ENCODE results near the gene SNX7.

DNA sequence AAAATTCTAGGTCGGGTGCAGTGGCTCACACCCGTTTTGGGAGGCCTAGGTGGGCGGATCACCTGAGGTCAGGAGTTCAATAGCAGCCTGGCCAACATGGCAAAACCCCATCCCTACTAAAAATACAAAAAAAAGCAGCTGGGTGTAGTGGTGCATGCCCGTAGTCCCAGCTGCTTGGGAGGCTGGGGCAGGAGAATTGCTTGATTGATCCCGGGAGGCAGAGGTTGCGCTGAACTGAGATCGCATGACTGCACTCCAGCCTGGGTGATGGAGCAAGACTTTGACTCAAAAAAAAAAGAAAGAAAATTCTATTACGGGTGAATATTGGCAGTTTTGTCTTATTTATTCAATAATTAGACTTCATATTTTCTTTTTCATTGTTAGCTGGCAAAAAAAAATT, 62.1 kb downstream of the SNX7 start:
- TF ChIP-seq EZH2 (IDR thresholded peaks at IDR 0.05; ENCODE audit: borderline replicate concordance, low read length), result no peak
- TF ChIP-seq, protein P1, sequence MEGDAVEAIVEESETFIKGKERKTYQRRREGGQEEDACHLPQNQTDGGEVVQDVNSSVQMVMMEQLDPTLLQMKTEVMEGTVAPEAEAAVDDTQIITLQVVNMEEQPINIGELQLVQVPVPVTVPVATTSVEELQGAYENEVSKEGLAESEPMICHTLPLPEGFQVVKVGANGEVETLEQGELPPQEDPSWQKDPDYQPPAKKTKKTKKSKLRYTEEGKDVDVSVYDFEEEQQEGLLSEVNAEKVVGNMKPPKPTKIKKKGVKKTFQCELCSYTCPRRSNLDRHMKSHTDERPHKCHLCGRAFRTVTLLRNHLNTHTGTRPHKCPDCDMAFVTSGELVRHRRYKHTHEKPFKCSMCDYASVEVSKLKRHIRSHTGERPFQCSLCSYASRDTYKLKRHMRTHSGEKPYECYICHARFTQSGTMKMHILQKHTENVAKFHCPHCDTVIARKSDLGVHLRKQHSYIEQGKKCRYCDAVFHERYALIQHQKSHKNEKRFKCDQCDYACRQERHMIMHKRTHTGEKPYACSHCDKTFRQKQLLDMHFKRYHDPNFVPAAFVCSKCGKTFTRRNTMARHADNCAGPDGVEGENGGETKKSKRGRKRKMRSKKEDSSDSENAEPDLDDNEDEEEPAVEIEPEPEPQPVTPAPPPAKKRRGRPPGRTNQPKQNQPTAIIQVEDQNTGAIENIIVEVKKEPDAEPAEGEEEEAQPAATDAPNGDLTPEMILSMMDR (conservative IDR thresholded peaks at IDR 0.05 in 1 of 2, IDR thresholded peaks at IDR 0.05 in 1 of 2; ENCODE audit: extremely low read depth in 1 of 2, insufficient read depth in 1 of 2, low read depth in 1 of 2, low read length in 2 of 2), result no peak
